Esophagus muscularis mucosa (tissue), 4 donors: ENCODE results near the gene SNX19. TPM values are rescaled to one million over a fixed set of nuclear protein-coding genes. Genes with fewer than 3 reads are reported as not detected.
A peak's percentile ranks its signal among the peaks of the same experiment; 100 is the strongest.

Experiments
- DNase-seq: peaks from one replicate; pipeline ENCODE4 v3.0.0-alpha.2; 2017; ENCODE audit errors: extremely low spot score
- H3K27ac ChIP-seq, 4 donors: fragments of 200-600 bp; sonication (generic); replicated peaks in 1 of 4; 1 replicate in 3 of 4; 2 replicates in 1 of 4; pipeline ENCODE4 v1.5.1; 2016 to 2019; ENCODE audit warnings: mild to moderate bottlenecking in 1 of 4
- H3K27me3 ChIP-seq, 4 donors: fragments of 200-600 bp; sonication (generic); one replicate each; pipeline versions ENCODE4 v1.5.1 to v1.6.0; 2016 to 2019
- H3K36me3 ChIP-seq, 4 donors: fragments of 200-600 bp; sonication (generic); one replicate each; pipeline ENCODE4 v1.5.1; 2016 to 2019
- H3K4me1 ChIP-seq, 4 donors: fragments of 200-600 bp; sonication (generic); one replicate each; pipeline ENCODE4 v1.5.1; 2016 to 2019
- H3K4me3 ChIP-seq, 4 donors: fragments of 200-600 bp; sonication (generic); 1 replicate in 2 of 4; 2 replicates in 2 of 4; pipeline ENCODE4 v1.5.1; 2016 to 2019; ENCODE audit warnings: mild to moderate bottlenecking in 4 of 4, moderate library complexity in 1 of 4
- H3K9me3 ChIP-seq, 4 donors: fragments of 200-600 bp; sonication (generic); 1 replicate in 3 of 4; 2 replicates in 1 of 4; pipeline ENCODE4 v1.5.1; 2016 to 2019
- CTCF ChIP-seq, 3 experiments: fragments of 200-600 bp in 2 of 3; fragments of 450-650 bp in 1 of 3; sonication (generic) in 2 of 3; IDR thresholded peaks; one replicate each; pipeline ENCODE4 v1.5.1; 2017 to 2019; ENCODE audit warnings: antibody characterized with exemption in 3 of 3, mild to moderate bottlenecking in 2 of 3, moderate library complexity in 1 of 3
- EP300 ChIP-seq: sonication (generic); formaldehyde crosslinking; IDR thresholded peaks from one replicate; pipeline ENCODE4 v1.6.1; 2017; ENCODE audit warnings: antibody characterized with exemption
- POLR2A ChIP-seq: fragments of 450-650 bp; IDR thresholded peaks from one replicate; pipeline ENCODE4 v1.6.1; 2017; ENCODE audit warnings: antibody characterized with exemption, moderate library complexity, mild to moderate bottlenecking, low read depth
- POLR2AphosphoS5 ChIP-seq, 2 donors: sonication (generic); formaldehyde crosslinking; IDR thresholded peaks; one replicate each; pipeline ENCODE4 v1.6.1; 2017; ENCODE audit warnings: antibody characterized with exemption in 2 of 2
- WGBS: methylation state at CpG from one replicate; pipeline ENCODE4 v1.1.5; 2018; 5-methylcytosine and 5-hydroxymethylcytosine counted together
- intact Hi-C: fragments of 100-400 bp; cut with DNase I; formaldehyde crosslinking; loops from one replicate; pipeline ENCODE4 v1.15.1; 2023
- total RNA-seq, 4 donors: library from RNA; depleted of rRNA; stranded (reverse); fragments of >200 nt; gene quantifications; one replicate each; pipeline versions ENCODE4 v1.1.0 to v1.2.1, GENCODE V29; 2016

The SNX19 gene
- total RNA-seq, 4 donors from 2014 or later: 87.6 to 118 (median 95.8) TPM

GRCh38 chr11:130908770-130909625 is 7.3 kb downstream of the SNX19 start:
- Histone ChIP-seq H3K4me1 (peaks cover 11 to 42% (median 32%) of the 10 kb centered on the region in 4 donors), H3K4me3 (no peak overlapping the region), H3K36me3 (peaks cover 49 to 99% (median 90%) of the 10 kb centered on the region in 4 donors), H3K27me3 (no peaks in the 10 kb centered on the region), H3K27ac (peak overlapping the region in 2 of 4 donors; percentile 16 to 30), H3K9me3 (no peaks in the 10 kb centered on the region)
- 76% methylated on average over 4 of the region's 4 CpGs for WGBS
- intact Hi-C loops: no loop called here
- no peak for TF ChIP-seq EP300
- peak; percentile 31 for DNase-seq

DNA sequence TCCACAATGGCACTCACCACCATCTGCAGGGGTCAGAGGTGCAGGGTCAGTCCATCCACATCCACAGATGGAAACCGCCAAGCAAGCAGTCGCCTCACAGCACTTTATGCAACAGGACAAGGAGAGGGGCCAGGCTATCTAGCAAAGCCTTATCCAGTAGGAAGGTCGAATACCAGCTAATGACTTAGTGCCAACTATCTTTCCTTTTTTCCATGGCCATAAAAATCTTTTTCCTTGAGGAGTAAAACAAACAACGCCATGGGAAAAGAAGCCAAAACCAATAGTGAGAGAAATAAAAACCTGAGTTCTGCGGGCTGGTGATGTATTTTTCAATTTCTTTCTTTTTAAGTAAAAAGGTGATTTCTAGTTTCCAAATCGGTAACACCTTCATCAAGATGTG is 8.2 kb downstream of the SNX19 start:
- H3K4me3 ChIP-seq: no peak overlapping the region
- 91% methylated on average over 6 of the region's 6 CpGs for WGBS
- peak; percentile 55 for DNase-seq
- H3K27me3 ChIP-seq: no peaks in the 10 kb centered on the region
- H3K27ac ChIP-seq: no peak overlapping the region
- intact Hi-C loops: no loop called here
- peaks cover 3 to 34% (median 27%) of the 10 kb centered on the region in 4 donors for H3K4me1 ChIP-seq
- H3K36me3 ChIP-seq: peaks cover 47 to 99% (median 91%) of the 10 kb centered on the region in 4 donors
- TF ChIP-seq POLR2AphosphoS5 (IDR thresholded peaks at IDR 0.05) (no peak), CTCF (IDR thresholded peaks at IDR 0.05) (no peak), POLR2A (no peak), EP300 (no peak)
- no peaks in the 10 kb centered on the region for H3K9me3 ChIP-seq

GRCh38 chr11:130907229-130907628 is 9.1 kb downstream of the SNX19 start:
- Histone ChIP-seq H3K27ac (no peak overlapping the region), H3K4me1 (peaks cover 0 to 34% (median 25%) of the 10 kb centered on the region in 4 donors), H3K9me3 (no peaks in the 10 kb centered on the region), H3K36me3 (peaks cover 52 to 99% (median 93%) of the 10 kb centered on the region in 4 donors), H3K27me3 (no peaks in the 10 kb centered on the region), H3K4me3 (no peak overlapping the region)
- intact Hi-C loops: no loop called here
- DNase-seq: peak; percentile 37
- TF ChIP-seq CTCF (IDR thresholded peaks at IDR 0.05) (no peak), EP300 (no peak), POLR2A (no peak), POLR2AphosphoS5 (IDR thresholded peaks at IDR 0.05) (no peak)

DNA sequence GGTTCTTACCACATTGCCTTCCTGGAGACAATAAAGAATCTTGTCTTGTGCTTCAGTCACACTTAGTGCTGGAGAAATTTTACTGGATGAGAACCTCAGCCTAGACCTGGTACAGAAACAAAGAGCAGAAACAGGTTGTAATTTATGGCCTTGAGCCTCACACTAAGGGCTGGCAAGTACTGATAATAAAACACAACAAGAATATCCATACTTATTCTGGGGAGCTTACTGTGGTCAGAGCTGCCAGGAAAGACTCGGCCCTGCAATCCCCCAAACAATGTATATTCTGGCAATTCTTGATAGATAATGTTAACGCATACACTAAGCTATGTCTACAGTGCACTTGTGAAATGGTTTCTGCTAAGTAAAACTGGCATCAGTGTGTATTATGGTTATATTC is 9.7 kb downstream of the SNX19 start:
- TF ChIP-seq EP300: no peak
- no peak for TF ChIP-seq POLR2A
- no peak for TF ChIP-seq CTCF (IDR thresholded peaks at IDR 0.05)
- 93% methylated on average over 2 of the region's 2 CpGs for WGBS
- Histone ChIP-seq H3K9me3 (no peaks in the 10 kb centered on the region), H3K27ac (no peak overlapping the region), H3K4me3 (no peak overlapping the region), H3K4me1 (peaks cover 0 to 30% (median 22%) of the 10 kb centered on the region in 4 donors), H3K27me3 (no peaks in the 10 kb centered on the region), H3K36me3 (peaks cover 52 to 99% (median 94%) of the 10 kb centered on the region in 4 donors)
- intact Hi-C loops: no loop called here
- DNase-seq: peak; percentile 74

DNA sequence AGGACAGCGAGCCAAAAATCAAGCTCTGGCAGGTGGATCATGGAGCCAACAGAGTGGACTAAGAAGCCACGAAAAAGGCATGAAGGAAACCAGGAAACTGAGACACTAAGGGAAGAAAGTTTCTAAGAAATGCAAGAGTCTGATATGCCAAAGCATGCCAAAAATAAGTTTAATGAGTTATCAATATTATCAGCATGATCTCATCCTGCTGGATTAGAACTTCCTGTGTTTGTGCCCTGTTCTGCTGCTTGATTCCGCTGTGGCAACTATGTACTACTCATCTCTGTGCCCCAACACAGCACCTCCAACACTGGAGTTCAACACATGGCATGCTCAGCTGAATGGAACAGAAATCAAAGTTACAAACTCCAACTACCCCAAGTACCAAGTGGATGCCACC is 10.8 kb downstream of the SNX19 start:
- Histone ChIP-seq H3K9me3 (no peaks in the 10 kb centered on the region), H3K27me3 (no peaks in the 10 kb centered on the region), H3K36me3 (peaks cover 52 to 100% (median 93%) of the 10 kb centered on the region in 4 donors), H3K4me3 (no peak overlapping the region), H3K27ac (peak overlapping the region in 1 of 4 donors; percentile 33), H3K4me1 (peaks cover 0 to 30% (median 22%) of the 10 kb centered on the region in 4 donors)
- WGBS: 85% methylated on average over 3 of the region's 3 CpGs
- DNase-seq: no peak
- TF ChIP-seq POLR2A (no peak), EP300 (no peak), CTCF (IDR thresholded peaks at IDR 0.05) (no peak), POLR2AphosphoS5 (IDR thresholded peaks at IDR 0.05) (no peak)
- intact Hi-C loops: no loop called here
